Measurements from ENCODE around the gene HPF1. TPM values are rescaled to one million over a fixed set of nuclear protein-coding genes. Genes with fewer than 3 reads are reported as not detected.
"Not testable (repeated sequence)": the region's sequence is repeated elsewhere in the genome, so short reads cannot be mapped to it uniquely, and the experiment has no call there.

The HPF1 gene
- total RNA-seq, 1 donor from 2014 or later: 21.9 TPM

DNA sequence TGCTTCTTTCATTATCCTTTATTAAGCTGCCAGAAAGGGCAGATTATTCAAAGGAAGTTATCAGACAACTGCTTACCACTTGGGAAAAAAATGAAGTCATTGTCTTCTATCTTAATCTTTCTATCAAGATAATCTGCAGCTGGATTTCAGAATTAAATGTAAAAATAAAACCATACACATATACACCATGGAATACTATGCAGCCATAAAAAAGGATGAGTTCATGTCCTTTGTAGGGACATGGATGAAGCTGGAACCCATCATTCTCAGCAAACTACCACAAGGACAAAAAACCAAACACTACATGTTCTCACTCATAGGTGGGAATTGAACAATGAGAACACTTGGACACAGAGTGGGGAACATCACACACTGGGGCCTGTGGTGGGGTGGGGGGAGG, 19.1 kb downstream of the HPF1 start:
- DNase-seq (ENCODE audit: low spot score): not testable (repeated sequence)

DNA sequence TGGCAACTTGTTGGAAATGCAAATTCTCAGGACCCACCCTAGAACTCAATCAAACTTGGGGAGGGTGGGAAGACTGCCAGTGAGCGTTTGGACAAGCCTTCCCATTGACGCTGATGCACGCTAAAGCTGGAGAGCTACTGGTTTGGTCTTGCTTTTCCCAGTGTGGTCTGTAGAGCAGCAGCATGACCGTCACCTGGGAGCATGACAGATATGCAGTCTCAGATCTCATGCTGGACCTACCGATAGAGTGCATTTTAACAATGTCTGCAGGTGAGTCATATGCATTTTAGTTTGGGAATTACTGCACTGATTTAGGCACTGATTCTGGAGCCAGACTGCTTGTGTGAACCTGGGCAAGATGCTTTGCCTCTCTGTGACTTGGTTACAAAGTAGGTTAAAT, 27.2 kb downstream of the HPF1 start:
- DNase-seq (ENCODE audit: low spot score): no peak

DNA sequence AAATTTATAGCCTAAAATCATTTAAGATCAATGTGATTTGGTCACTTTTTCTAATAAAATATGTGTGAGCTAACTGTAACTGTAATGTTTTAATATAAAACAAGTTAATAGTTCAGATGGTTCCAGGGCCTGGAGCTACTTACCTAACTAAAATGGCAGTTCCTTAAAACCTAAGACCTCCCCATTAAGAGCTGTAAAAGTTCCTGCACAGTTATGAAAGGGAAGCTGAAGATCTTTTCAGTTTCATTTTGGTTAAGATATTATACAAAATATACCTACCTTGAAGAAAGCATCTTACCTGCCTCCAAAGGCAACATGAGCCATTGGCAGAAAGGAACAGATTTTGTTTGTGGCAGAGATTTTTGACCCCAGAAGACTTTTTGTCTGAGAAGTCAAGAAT, 30.1 kb downstream of the HPF1 start:
- DNase-seq (ENCODE audit: low spot score): no peak

DNA sequence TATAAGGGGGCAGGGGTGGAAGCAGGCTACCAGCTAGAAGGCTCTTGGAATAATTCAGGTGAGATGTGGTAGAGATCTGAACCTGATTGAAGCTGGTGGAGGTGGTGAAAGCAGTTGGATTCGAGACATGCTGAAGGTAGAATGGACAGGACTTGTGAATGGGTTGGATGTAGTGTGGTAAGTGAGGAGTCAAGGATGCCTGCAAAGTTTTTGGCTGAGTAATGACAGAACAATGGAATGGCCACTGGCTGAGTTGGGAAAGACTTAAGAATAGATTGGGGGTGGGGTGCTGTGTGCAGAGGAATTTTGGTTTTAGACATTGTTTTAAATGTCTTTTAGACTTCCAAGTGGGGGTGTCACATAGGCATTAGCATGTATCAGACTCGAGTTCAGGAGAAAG, 33.5 kb downstream of the HPF1 start:
- DNase-seq (ENCODE audit: low spot score): no peak

DNA sequence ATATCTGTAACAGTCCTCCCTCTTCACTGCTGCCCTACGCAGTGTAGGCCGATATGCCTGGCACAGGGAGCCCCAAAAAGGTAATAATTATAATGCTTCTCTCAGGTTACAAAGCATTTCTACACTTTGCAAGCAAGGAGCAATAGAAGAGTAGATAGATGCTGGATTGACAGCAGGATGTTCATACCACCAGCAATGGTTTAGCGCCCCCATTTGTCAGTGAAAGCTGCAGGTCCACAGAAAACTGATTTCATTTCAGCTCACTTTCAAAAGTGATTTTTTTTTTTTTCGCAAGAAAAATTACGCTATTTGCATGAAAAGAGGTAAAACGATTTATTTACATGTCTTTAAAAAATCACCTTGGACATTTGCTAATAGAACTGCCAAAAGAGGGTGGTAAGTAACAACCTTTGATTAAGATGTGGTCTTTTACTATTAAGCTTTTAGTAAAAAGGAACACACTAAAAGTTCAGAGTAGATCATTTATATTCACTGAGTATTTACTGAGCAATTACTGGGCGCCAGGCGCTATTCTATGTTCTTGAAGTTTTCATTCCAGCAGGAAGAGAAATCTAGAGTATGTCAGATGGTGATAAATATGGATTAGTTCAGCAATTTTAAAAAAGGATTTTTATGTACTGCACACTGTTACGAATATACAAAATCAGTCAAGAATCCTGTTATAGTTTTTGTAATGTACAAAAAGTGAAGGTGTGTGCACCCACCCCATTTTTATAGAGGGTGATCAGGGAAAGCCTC, 34.4 kb downstream of the HPF1 start:
- no peak for DNase-seq (ENCODE audit: low spot score)

DNA sequence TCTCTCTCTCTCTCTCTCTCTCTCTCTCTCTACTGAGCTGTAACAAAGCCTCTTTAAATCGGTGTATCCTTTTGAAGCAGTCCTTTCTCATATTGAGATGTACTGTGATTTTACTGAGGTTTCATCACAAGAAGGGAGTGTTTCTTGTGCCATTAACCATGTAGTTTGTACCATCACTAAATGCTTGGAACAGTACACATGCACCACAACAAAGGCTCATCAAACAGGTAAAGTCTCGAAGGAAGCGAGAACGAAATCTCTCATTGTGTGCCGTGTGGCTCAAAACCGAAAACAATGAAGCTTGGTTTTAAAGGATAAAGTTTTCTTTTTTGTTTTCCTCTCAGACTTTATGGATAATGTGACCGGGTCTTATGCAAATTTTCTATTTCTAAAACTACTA, 37.2 kb downstream of the HPF1 start:
- no peak for DNase-seq (ENCODE audit: low spot score)

DNA sequence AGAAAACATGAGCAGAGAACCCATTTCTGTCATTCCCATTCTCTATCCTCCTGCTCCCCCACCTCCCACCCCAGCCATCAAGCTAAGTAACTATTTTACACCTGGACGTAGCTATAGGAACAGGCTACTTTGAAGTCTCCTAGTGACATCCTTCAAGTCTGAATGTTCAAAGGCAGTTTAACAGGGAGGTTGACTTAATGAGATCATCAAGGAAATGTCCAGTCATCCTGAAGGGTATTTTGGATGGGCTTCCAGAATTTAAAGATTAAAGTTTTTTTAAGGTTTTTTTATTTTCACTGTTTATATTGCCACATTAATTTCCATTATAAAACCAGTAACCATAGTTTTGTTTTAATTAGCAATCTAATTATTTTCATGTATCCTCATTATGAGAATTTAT, 41.1 kb downstream of the HPF1 start:
- DNase-seq (ENCODE audit: low spot score): no peak

DNA sequence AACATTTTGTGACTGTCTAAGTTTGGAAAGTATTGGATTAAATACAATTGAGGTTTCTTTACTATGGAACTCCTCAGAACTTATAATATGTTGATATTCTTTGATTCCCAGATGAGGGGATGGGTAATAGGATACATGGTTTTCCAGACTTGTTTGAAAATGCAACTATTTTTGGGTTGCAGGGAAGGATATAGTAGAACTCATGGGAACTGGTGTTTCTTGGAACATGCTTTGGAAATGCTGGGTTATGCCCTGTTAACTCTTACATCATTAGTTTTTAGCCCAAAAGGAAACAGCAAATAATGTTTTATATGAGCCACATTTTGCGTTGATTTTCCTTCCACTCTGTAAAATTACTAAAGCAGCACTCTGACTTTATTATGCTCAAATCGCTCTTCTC, 41.9 kb downstream of the HPF1 start:
- no peak for DNase-seq (ENCODE audit: low spot score)

DNA sequence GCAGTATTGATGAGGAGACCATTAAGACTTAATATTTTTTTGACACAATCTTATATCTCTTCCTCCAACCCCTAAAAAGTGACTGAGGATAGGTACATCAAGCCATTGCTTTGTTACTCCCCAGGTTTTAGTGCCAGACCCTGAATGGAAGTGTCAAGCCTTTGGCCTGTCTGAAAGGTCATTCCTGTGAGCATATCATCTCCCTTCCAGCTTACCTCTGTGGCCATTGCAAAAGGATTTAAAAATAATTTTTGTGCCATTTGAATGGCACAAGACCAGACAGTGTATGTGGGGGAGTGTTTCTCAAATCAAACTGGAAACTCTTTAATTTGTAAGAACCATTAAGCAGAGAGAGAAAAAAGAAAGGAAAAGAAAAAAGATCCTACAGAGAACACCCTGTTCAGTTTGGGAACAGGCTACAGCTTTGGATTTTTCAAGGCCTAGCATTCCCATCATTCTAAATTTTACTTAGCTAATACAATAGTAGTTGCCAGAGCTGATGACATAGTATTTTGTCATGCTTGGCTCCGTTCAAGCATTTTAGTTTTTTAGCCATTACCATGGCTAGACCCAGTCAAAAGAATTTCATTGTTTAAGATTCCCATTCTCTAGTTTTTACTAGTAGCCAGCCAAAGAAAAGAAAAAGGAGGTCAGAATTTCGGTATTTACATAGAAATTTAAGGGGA, 49.6 kb downstream of the HPF1 start:
- DNase-seq (ENCODE audit: low spot score): no peak

DNA sequence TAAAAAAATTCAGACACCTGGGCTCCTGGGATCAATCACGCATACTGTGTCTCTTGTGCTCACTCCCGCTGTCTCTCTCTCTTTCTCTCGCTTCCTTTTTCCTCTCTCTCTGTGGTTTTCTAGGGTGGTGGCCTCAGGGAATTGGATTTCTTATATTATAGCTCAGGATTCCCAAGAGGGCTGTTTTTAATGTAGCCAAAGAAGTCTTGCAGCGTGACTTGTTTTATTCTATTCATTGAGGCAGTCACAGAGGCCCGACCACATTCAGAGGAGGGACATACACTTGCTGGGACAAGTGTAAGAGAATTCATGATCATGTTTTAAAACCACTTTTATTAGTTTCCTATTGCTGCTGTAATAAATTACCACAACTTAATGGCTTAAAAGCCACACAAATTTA, 59.4 kb downstream of the HPF1 start:
- no peak for DNase-seq (ENCODE audit: low spot score)

DNA sequence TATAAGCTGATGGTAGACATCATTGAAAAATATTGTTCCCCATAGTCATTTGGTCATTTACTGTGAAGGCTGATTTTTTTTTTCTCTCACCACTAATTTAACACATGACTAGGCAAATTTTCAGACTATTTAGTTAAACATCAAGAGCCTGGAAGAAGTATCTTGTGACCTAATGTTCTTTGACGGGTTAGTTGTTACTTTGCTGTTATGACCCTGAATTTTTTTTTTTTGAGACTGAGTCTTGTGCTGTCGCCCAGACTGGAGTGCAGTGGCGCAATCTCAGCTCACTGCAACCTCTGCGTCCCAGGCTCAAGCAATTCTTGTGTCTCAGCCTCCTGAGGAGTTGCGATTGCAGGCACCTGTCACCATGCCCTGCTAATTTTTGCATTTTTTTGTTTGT, 67.0 kb downstream of the HPF1 start:
- DNase-seq (ENCODE audit: low spot score): no peak

DNA sequence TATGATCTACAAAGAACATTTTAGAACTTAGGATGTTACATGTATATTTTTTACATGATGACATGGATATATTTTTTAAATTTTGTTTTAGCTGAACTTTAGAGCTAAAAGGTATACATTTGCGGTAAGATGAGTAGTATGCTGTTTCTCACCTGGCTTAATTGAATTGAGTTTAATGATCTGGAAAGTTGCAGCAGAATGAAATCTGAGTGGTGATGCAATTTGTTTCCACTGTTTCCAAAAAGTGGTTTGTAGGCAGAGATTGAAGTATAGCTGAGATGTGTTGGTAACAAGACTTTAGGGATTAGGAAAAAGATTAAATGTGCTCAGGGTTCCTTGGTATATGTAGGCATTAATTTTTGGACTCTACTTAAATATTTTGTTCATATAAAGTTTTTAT, 68.1 kb downstream of the HPF1 start:
- no peak for DNase-seq (ENCODE audit: low spot score)

DNA sequence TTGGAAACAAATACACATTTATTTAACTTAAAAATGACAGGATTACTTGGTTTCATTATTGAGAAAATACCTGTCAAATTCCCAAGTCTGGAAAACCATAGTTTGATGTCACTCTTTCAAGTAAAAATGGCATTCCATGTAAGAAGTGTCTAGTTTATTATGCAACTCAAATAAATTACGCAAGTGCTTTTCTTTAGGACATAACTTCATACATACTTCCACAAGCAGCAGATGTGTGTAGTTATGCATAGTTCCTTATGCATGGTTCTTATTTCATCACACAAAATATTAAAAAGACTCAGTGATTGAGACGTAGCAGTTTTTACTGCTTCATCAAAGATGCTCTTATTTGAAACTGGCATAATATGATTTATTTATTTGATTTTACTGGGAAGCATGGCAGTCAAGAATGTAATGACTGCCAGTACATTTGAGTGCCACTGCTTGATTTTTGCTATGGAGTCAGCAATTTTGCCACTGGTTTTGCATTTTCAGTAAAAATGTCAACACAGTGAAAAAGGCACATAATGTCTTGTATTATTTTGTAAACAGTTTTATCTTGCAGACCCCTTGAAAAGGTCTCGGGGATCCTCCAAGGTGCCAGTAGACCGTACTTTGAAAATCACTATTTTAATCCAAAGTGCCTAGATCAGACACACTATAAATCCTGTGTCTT, 75.2 kb downstream of the HPF1 start:
- no peak for DNase-seq (ENCODE audit: low spot score)

Other genes with a start within 250 kb of the HPF1 start
- gene NEK1, start 145.4 kb downstream of the HPF1 start, total RNA-seq: 19.3 TPM
- gene CLCN3, start 137.4 kb downstream of the HPF1 start, total RNA-seq: 79.2 TPM